G401 (cell line): ENCODE results near the gene EGLN2. TPM values are rescaled to one million over a fixed set of nuclear protein-coding genes. Genes with fewer than 3 reads are reported as not detected.

ENCODE experiments used
- DNase-seq: peaks from one replicate; pipeline ENCODE4 v3.0.0-alpha.2; 2015; ENCODE audit warnings: low spot score
- in situ Hi-C: cut with HindIII; loops from 2 replicates; pipeline ENCODE4 v1.10.0; 2016; ENCODE audit warnings: low sequenced_read_pairs, mixed read lengths
- total RNA-seq: library from RNA; depleted of rRNA; stranded (reverse); fragments of >200 nt; shearing (Covaris generic); gene quantifications from 2 replicates; pipeline ENCODE4 v1.2.3, GENCODE V29; 2014

Gene EGLN2
- total RNA-seq, 1 experiment from 2014 or later: 117 TPM

- DNase-seq: peak; percentile 19
- in situ Hi-C loops: no loop called here
These were observed 757 bp downstream of the EGLN2 start for GRCh38 chr19:40799558-40800338.

GRCh38 chr19:40800339-40800996 is 1.5 kb downstream of the EGLN2 start:
- in situ Hi-C loops: no loop called here
- DNase-seq: no peak

GRCh38 chr19:40800997-40801377 is 2.0 kb downstream of the EGLN2 start:
- DNase-seq: peak; percentile 14
- in situ Hi-C loops: no loop called here

GRCh38 chr19:40801426-40802299 is 2.7 kb downstream of the EGLN2 start:
- in situ Hi-C loops: no loop called here

GRCh38 chr19:40802300-40803169 is 3.5 kb downstream of the EGLN2 start:
- in situ Hi-C loops: no loop called here
- DNase-seq: peak; percentile 75

More at GRCh38 chr19:40801426-40802299, 2.7 kb downstream of the EGLN2 start:
- peak; percentile 21 for DNase-seq

GRCh38 chr19:40803170-40803856 is 4.3 kb downstream of the EGLN2 start:
- in situ Hi-C loops: no loop called here
- DNase-seq: no peak

- peak; percentile 37 for DNase-seq
- in situ Hi-C loops: no loop called here
These were observed 5.1 kb downstream of the EGLN2 start for GRCh38 chr19:40803857-40804782.

- in situ Hi-C loops: no loop called here
- DNase-seq: peak; percentile 59
These were observed 5.8 kb downstream of the EGLN2 start for GRCh38 chr19:40804783-40805242.

- in situ Hi-C loops: no loop called here
These were observed 6.4 kb downstream of the EGLN2 start for GRCh38 chr19:40805258-40805868.

GRCh38 chr19:40806423-40807146 is 7.6 kb downstream of the EGLN2 start:
- in situ Hi-C loops: no loop called here
- peak; percentile 98 for DNase-seq

More at GRCh38 chr19:40805258-40805868, 6.4 kb downstream of the EGLN2 start:
- peak; percentile 51 for DNase-seq

GRCh38 chr19:40807147-40808020 is 8.4 kb downstream of the EGLN2 start:
- DNase-seq: peak; percentile 43
- in situ Hi-C loops: no loop called here

- no peak for DNase-seq
- in situ Hi-C loops: no loop called here
These were observed 9.0 kb downstream of the EGLN2 start for GRCh38 chr19:40808021-40808325.

- in situ Hi-C loops: no loop called here
- DNase-seq: no peak
These were observed 9.5 kb downstream of the EGLN2 start for GRCh38 chr19:40808497-40808896.

- DNase-seq: peak; percentile 14
- in situ Hi-C loops: no loop called here
These were observed 10.5 kb downstream of the EGLN2 start for GRCh38 chr19:40809358-40810086.

GRCh38 chr19:40810160-40810559 is 11.2 kb downstream of the EGLN2 start:
- in situ Hi-C loops: no loop called here

More at GRCh38 chr19:40810160-40810559, 11.2 kb downstream of the EGLN2 start:
- peak; percentile 13 for DNase-seq
